Head of caudate nucleus (tissue), 42 donors: ENCODE measurements around the gene ATP8A1.
"Not testable (repeated sequence)": the region's sequence is repeated elsewhere in the genome, so short reads cannot be mapped to it uniquely, and the experiment has no call there.

Experiments
- DNase-seq, 42 donors: peaks; one replicate each; pipeline versions ENCODE4 v3.0.0 to v3.0.0-alpha.2; 2020 to 2021; ENCODE audit warnings: mixed read lengths in 7 of 42
- intact Hi-C: fragments of 100-400 bp; cut with DNase I; formaldehyde crosslinking; loops from one replicate; pipeline ENCODE4 v1.15.0; 2022

ATP8A1 gene

GRCh38 chr4:42653626-42654560, 3.0 kb downstream of the ATP8A1 start:
- intact Hi-C loops, result no loop called here

GRCh38 chr4:42652529-42653231, 4.2 kb downstream of the ATP8A1 start:
- intact Hi-C loops, DNase-seq: not testable (repeated sequence)

More at GRCh38 chr4:42653626-42654560, 3.0 kb downstream of the ATP8A1 start:
- DNase-seq, result no peak

- no peak for DNase-seq
- intact Hi-C loops, result no loop called here
Measured at GRCh38 chr4:42649870-42650269, 7.0 kb downstream of the ATP8A1 start.

- DNase-seq, result no peak
- intact Hi-C loops, result no loop called here
Measured at GRCh38 chr4:42646999-42647541, 9.8 kb downstream of the ATP8A1 start.

- peak in 2 of 42 donors; percentile 26 to 35 for DNase-seq
- intact Hi-C loops, result no loop called here
Measured at GRCh38 chr4:42646013-42646784, 10.7 kb downstream of the ATP8A1 start.

GRCh38 chr4:42644897-42645296, 12.0 kb downstream of the ATP8A1 start:
- no peak for DNase-seq
- intact Hi-C loops, result no loop called here

GRCh38 chr4:42643685-42644084, 13.2 kb downstream of the ATP8A1 start:
- no peak for DNase-seq
- intact Hi-C loops, result no loop called here

GRCh38 chr4:42642845-42643615, 13.9 kb downstream of the ATP8A1 start:
- no peak for DNase-seq
- intact Hi-C loops, result no loop called here

- intact Hi-C loops, result no loop called here
- peak in 20 of 42 donors; percentile 21 to 83 (median 64) for DNase-seq
Measured at GRCh38 chr4:42642101-42642797, 14.7 kb downstream of the ATP8A1 start.

- intact Hi-C loops, result no loop called here
- DNase-seq, result no peak
Measured at GRCh38 chr4:42641656-42642055, 15.2 kb downstream of the ATP8A1 start.

- peak in 1 of 42 donors; percentile 28 for DNase-seq
- intact Hi-C loops, result no loop called here
Measured at GRCh38 chr4:42641161-42641560, 15.7 kb downstream of the ATP8A1 start.

GRCh38 chr4:42640613-42641012, 16.3 kb downstream of the ATP8A1 start:
- intact Hi-C loops, result no loop called here
- no peak for DNase-seq

- intact Hi-C loops, result no loop called here
- DNase-seq, result no peak
Measured at GRCh38 chr4:42638993-42639392, 17.9 kb downstream of the ATP8A1 start.

- intact Hi-C loops, result no loop called here
- DNase-seq, result no peak
Measured at GRCh38 chr4:42638321-42638720, 18.6 kb downstream of the ATP8A1 start.

- intact Hi-C loops, result no loop called here
Measured at GRCh38 chr4:42637867-42638266, 19.0 kb downstream of the ATP8A1 start.

GRCh38 chr4:42637104-42637503, 19.8 kb downstream of the ATP8A1 start:
- DNase-seq, result no peak
- intact Hi-C loops, result no loop called here

More at GRCh38 chr4:42637867-42638266, 19.0 kb downstream of the ATP8A1 start:
- no peak for DNase-seq

GRCh38 chr4:42636645-42636949, 20.3 kb downstream of the ATP8A1 start:
- intact Hi-C loops, result no loop called here
- peak in 1 of 42 donors; percentile 32 for DNase-seq
